ENCODE data around the gene TPI1. TPM values are rescaled to one million over a fixed set of nuclear protein-coding genes. Genes with fewer than 3 reads are reported as not detected.

The TPI1 gene
- total and polyA plus RNA-seq, 2 of the 8 experiments (the other 6 are each of a cell fraction or from before 2014, with no cell fraction given), result 910 to 3,018 TPM

DNA sequence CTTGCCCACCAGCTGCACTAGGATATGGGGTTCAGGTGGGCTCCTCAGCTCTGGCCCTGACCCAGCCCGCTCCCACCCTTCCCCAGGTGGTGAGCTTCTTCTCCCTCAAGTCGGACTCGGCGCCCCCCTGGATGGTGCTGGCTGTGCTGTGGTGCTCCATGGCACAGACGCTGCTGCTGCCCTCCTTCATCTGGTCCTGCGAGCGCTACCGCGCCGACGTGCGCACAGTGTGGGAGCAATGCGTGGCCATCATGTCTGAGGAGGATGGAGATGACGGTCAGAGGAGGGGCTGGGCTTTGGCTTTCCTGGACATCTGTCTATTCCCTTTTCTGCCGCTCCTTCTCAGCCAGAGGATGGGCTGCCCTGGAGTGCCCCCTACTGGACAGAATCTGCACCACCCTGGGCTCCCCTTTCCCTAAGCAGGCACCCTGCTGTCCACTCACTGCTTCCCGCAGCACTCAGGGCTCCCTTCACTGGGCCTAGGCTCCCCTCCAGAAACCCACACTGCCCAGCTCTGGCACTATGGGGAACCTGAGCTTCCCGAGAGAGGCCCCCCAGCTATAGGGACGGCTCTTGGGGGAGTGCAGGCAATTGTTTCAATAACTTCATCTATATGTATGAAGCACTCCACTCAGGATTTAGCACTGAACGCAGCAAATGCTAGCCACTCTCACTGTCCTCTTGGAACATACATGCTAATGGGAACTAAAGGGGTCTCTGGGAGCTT is 41.8 kb upstream of the TPI1 start:
- H3K56ac ChIP-seq (replicated peaks; ENCODE audit: insufficient read length, low read depth, low read length), result no peak overlapping the region
- peaks cover 0 to 4% of the 10 kb centered on the region in 2 experiments for H4K20me1 ChIP-seq (replicated peaks in 1 of 2; ENCODE audit: control insufficient read depth in 1 of 2, insufficient read depth in 2 of 2, low read length in 2 of 2)
- peak overlapping the region; percentile 82 for H4K91ac ChIP-seq (replicated peaks; ENCODE audit: insufficient read length, low read length)
- no peak overlapping the region; the same call in 1 of the 2 replicates for H4K8ac ChIP-seq (ENCODE audit: extremely low read depth, insufficient read depth, low read length)
- H2AFZ ChIP-seq (ENCODE audit: low read length), result no peak overlapping the region
- DNase-seq (ENCODE audit: low read depth in 1 of 2, low spot score in 2 of 2) (peak; percentile 61 to 98), FAIRE-seq (peak; percentile 68)
- H3K79me2 ChIP-seq (ENCODE audit: control insufficient read depth in 1 of 2, insufficient read depth in 2 of 2, low read length in 2 of 2), result peaks cover 0 to 7% of the 10 kb centered on the region in 2 experiments; a peak in 1 of 4 replicates
- no peaks in the 10 kb centered on the region for H3K9me3 ChIP-seq (ENCODE audit: insufficient read depth in 2 of 2, low read depth in 1 of 2, low read length in 1 of 2)
- peaks cover 0 to 12% (median 8%) of the 10 kb centered on the region in 4 experiments; a peak in 5 of 7 replicates for H3K27me3 ChIP-seq (replicated peaks in 1 of 4; ENCODE audit: control insufficient read depth in 3 of 4, extremely low read depth in 1 of 4, insufficient read depth in 3 of 4, low read length in 3 of 4)
- H3K79me1 ChIP-seq (ENCODE audit: low read depth, low read length), result peaks cover 2% of the 10 kb centered on the region
- H3K9ac ChIP-seq (replicated peaks in 1 of 4; ENCODE audit: extremely low read depth in 1 of 4, low read depth in 3 of 4, low read length in 3 of 4), result no peak overlapping the region; a peak in 1 of 7 replicates
- H3K4me1 ChIP-seq (replicated peaks in 1 of 4; ENCODE audit: control insufficient read depth in 3 of 4, insufficient read depth in 4 of 4, low read length in 3 of 4), result peaks cover 8 to 45% (median 29%) of the 10 kb centered on the region in 4 experiments
- peak overlapping the region; percentile 1; the same call in 1 of the 2 replicates for H2BK12ac ChIP-seq (ENCODE audit: low read depth, low read length)
- 0 out of 2 replicates have a peak overlapping the region, but pooled peaks have one; percentile 50 for H2BK5ac ChIP-seq (ENCODE audit: low read depth, low read length)
- H2BK120ac ChIP-seq (replicated peaks; ENCODE audit: low read depth, low read length), result no peak overlapping the region
- peak overlapping the region; percentile 80 for H3K18ac ChIP-seq (ENCODE audit: extremely low read depth, low read length)
- ChIA-PET POLR2A (ENCODE audit: partially characterized antibody) (interaction anchor here (0.6 to 27.1 kb wide), 17 partner anchors 11 to 291 kb away, joined by 3 to 388 read pairs (median 4); partner anchors contain the start of genes CD4, CDCA3, GAPDH and GNB3), CTCF (ENCODE audit: partially characterized antibody) (interaction anchor here (0.5 to 23.7 kb wide), 35 partner anchors 9 to 975 kb away, joined by 3 to 532 read pairs (median 5); partner anchors contain the start of genes CD4, CDCA3, COPS7A and GNB3)
- H2AK5ac ChIP-seq (ENCODE audit: low read depth, low read length), result no peak overlapping the region
- peak overlapping the region; percentile 51 to 79 for H3K4me2 ChIP-seq (ENCODE audit: insufficient read depth in 1 of 2, low read depth in 2 of 2, low read length in 2 of 2)
- peak overlapping the region; percentile 6; the same call in 1 of the 2 replicates for H2BK15ac ChIP-seq (ENCODE audit: low read length)
- H3K27ac ChIP-seq (ENCODE audit: low read depth, low read length), result no peak overlapping the region
- peak overlapping the region; percentile 27 for H3K4ac ChIP-seq (replicated peaks; ENCODE audit: insufficient read length, low read depth, low read length)
- peaks cover 0 to 2% (median under 1%) of the 10 kb centered on the region in 4 experiments; a peak in 2 of 8 replicates for H3K36me3 ChIP-seq (ENCODE audit: control insufficient read depth in 2 of 4, insufficient read depth in 4 of 4, low read length in 3 of 4)
- peak overlapping the region; percentile 8 to 53 (median 28); a peak in 7 of 8 replicates for H3K4me3 ChIP-seq (ENCODE audit: extremely low read depth in 1 of 4, insufficient read depth in 2 of 4, low read depth in 3 of 4, low read length in 4 of 4)
- H3K23me2 ChIP-seq (ENCODE audit: low read depth, low read length), result peaks cover 28% of the 10 kb centered on the region
- H2BK20ac ChIP-seq (ENCODE audit: low read length), result no peak overlapping the region; the same call in 1 of the 2 replicates
- H3K14ac ChIP-seq (ENCODE audit: insufficient read length), result no peak overlapping the region
- WGBS, 2 experiments (ENCODE audit: extremely low coverage in 1 of 2, insufficient coverage in 1 of 2, insufficient read length in 1 of 2, insufficient replicate concordance in 2 of 2, low coverage in 1 of 2, low lambda C conversion rate in 2 of 2, missing lambda C conversion rate in 1 of 2), result 16% methylated on average over 19 of the region's 19 CpGs; no CpG with 5 or more reads in 1 of the 2 experiments
- H4K5ac ChIP-seq (ENCODE audit: insufficient read length, low read depth, low read length), result no peak overlapping the region
- no peak overlapping the region for H3K23ac ChIP-seq (ENCODE audit: insufficient read length)
- TF ChIP-seq RXRA (IDR thresholded peaks at IDR 0.05; ENCODE audit: insufficient read depth, low read depth, low read length) (no peak), JUND (IDR thresholded peaks at IDR 0.05; ENCODE audit: low read length) (0 out of 2 replicates have a peak, but pooled peaks have one; percentile 43), TCF12 (IDR thresholded peaks at IDR 0.05; ENCODE audit: low read depth, low read length) (no peak), E2F6 (IDR thresholded peaks at IDR 0.05) (0 out of 2 replicates have a peak, but pooled peaks have one; percentile 6), CTBP2 (IDR thresholded peaks at IDR 0.05; ENCODE audit: borderline replicate concordance, insufficient read depth, insufficient read length, low read length) (peak; percentile 80), SIN3A (conservative IDR thresholded peaks at IDR 0.05 in 1 of 2, IDR thresholded peaks at IDR 0.05 in 1 of 2; ENCODE audit: low read depth in 1 of 2, low read length in 2 of 2) (0 out of 4 replicates have a peak, but pooled peaks of 1 of the 2 experiments have one; percentile 61), SP4 (IDR thresholded peaks at IDR 0.05; ENCODE audit: low read length) (no peak), GTF2F1 (IDR thresholded peaks at IDR 0.05; ENCODE audit: borderline replicate concordance, low read depth, low read length) (no peak), PHF8 (conservative IDR thresholded peaks at IDR 0.05; ENCODE audit: low read depth, low read length) (no peak)

All from H1 (cell line).